ENCODE results near the gene TIMP3.

The TIMP3 gene

GRCh38 chr22:32809786-32810554 is 8.5 kb downstream of the TIMP3 start:
- DNase-seq: no peak

GRCh38 chr22:32810555-32811133 is 9.1 kb downstream of the TIMP3 start:
- DNase-seq: no peak

- DNase-seq: no peak
Measured at GRCh38 chr22:32811788-32812545, 10.5 kb downstream of the TIMP3 start.

- DNase-seq: no peak
Measured at GRCh38 chr22:32814285-32814860, 12.9 kb downstream of the TIMP3 start.

- no peak for DNase-seq
Measured at GRCh38 chr22:32815059-32815458, 13.6 kb downstream of the TIMP3 start.

GRCh38 chr22:32815943-32816342 is 14.4 kb downstream of the TIMP3 start:
- no peak for DNase-seq

GRCh38 chr22:32817137-32817730 is 15.7 kb downstream of the TIMP3 start:
- no peak for DNase-seq

GRCh38 chr22:32818446-32819115 is 17.1 kb downstream of the TIMP3 start:
- DNase-seq: no peak

GRCh38 chr22:32819120-32819519 is 17.6 kb downstream of the TIMP3 start:
- DNase-seq: no peak

GRCh38 chr22:32820131-32821119 is 18.9 kb downstream of the TIMP3 start:
- DNase-seq: no peak

GRCh38 chr22:32822179-32822877 is 20.8 kb downstream of the TIMP3 start:
- DNase-seq: no peak

- no peak for DNase-seq
Measured at GRCh38 chr22:32823024-32823730, 21.7 kb downstream of the TIMP3 start.

- no peak for DNase-seq
Measured at GRCh38 chr22:32824531-32825312, 23.2 kb downstream of the TIMP3 start.

GRCh38 chr22:32826537-32826936 is 25.0 kb downstream of the TIMP3 start:
- DNase-seq: no peak

- DNase-seq: no peak
Measured at GRCh38 chr22:32827049-32827602, 25.6 kb downstream of the TIMP3 start.

- no peak for DNase-seq
Measured at GRCh38 chr22:32828150-32828549, 26.6 kb downstream of the TIMP3 start.

- no peak for DNase-seq
Measured at GRCh38 chr22:32828561-32828960, 27.1 kb downstream of the TIMP3 start.

GRCh38 chr22:32829451-32829851 is 27.9 kb downstream of the TIMP3 start:
- no peak for DNase-seq

- no peak for DNase-seq
Measured at GRCh38 chr22:32830473-32830872, 29.0 kb downstream of the TIMP3 start.

Data from T-helper 2 cell (primary cell).